ENCODE measurements around the gene AK5. TPM values are rescaled to one million over a fixed set of nuclear protein-coding genes. Genes with fewer than 3 reads are reported as not detected.

The AK5 gene
- total RNA-seq, 1 donor from 2014 or later = 1.0 TPM

DNA sequence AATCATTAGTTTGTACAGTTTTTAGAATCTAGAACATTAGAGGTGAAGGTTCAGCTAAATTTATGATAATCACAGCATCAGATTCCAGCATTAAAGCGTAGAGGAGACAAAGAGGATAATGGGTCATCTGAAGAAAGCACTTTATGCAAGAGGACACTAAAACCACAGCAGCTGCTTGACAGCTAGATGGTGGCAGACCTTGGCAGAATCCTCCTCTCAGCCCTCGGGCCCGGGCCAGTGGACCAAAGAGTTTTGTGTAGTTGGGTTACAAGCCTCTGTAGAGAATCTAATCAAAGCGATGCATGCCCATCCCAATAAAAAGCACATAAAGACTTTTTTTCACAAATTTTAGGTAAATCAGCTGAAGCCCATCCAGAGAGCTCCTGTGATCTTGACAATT, 59.4 kb downstream of the AK5 start:
- TF ChIP-seq, protein P1, sequence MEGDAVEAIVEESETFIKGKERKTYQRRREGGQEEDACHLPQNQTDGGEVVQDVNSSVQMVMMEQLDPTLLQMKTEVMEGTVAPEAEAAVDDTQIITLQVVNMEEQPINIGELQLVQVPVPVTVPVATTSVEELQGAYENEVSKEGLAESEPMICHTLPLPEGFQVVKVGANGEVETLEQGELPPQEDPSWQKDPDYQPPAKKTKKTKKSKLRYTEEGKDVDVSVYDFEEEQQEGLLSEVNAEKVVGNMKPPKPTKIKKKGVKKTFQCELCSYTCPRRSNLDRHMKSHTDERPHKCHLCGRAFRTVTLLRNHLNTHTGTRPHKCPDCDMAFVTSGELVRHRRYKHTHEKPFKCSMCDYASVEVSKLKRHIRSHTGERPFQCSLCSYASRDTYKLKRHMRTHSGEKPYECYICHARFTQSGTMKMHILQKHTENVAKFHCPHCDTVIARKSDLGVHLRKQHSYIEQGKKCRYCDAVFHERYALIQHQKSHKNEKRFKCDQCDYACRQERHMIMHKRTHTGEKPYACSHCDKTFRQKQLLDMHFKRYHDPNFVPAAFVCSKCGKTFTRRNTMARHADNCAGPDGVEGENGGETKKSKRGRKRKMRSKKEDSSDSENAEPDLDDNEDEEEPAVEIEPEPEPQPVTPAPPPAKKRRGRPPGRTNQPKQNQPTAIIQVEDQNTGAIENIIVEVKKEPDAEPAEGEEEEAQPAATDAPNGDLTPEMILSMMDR (IDR thresholded peaks at IDR 0.05) = no peak
- Histone ChIP-seq H3K36me3 (no peaks in the 10 kb centered on the region), H3K4me1 (no peaks in the 10 kb centered on the region), H3K4me3 (no peak overlapping the region), H3K27me3 (ENCODE audit: low read depth) (no peaks in the 10 kb centered on the region), H3K27ac (no peak overlapping the region), H3K9me3 (no peaks in the 10 kb centered on the region)
- ATAC-seq = no peak
- intact Hi-C loops (cut with DNase I) = no loop called here
- DNase-seq = no peak

DNA sequence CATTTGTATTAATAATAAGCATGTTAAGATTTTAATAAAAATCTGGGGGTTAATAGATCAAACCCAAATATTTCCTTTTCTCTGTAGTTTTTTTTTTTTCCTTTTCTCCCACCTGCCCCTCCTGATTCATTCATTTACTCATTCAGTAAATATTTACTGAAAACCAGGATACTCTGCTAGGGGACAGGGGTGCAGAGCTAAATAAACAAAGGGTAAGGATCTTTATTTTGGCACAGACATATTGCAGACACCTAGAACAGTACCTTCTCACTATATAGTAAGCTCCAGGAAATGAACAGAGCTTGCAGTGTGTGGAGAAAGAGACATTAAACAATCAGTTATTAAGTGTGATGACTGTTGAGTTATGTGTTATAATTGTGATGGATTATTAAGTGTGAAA, 60.9 kb downstream of the AK5 start:
- TF ChIP-seq, protein P1 (IDR thresholded peaks at IDR 0.05) = no peak
- no peak overlapping the region for H3K4me3 ChIP-seq
- DNase-seq (no peak), ATAC-seq (no peak)
- no peaks in the 10 kb centered on the region for H3K27me3 ChIP-seq (ENCODE audit: low read depth)
- H3K9me3 ChIP-seq = no peaks in the 10 kb centered on the region
- no peaks in the 10 kb centered on the region for H3K36me3 ChIP-seq
- no peaks in the 10 kb centered on the region for H3K4me1 ChIP-seq
- intact Hi-C loops (cut with DNase I) = no loop called here
- H3K27ac ChIP-seq = no peak overlapping the region

DNA sequence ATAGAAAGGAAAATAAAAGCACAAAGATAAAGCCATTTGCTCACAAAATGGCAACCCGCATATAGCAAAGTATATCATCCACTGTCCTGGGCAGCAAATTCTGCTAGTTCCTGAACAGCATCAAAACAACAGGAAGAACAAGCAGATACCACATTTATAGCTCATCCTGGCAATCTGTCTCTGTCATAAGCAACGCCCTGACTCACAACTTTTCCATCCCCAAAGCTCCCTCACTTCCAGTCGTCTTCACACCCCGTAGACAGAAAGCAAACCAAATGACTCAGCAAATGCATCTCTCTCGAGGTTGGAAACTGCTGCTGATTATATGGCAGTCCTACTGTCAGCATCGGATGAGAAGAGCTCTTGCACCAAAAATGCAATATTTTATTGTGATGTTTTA, 65.8 kb downstream of the AK5 start:
- no peak overlapping the region for H3K4me3 ChIP-seq
- H3K9me3 ChIP-seq = no peaks in the 10 kb centered on the region
- TF ChIP-seq, protein P1 (IDR thresholded peaks at IDR 0.05) = no peak
- DNase-seq = no peak
- no peaks in the 10 kb centered on the region for H3K36me3 ChIP-seq
- H3K27me3 ChIP-seq (ENCODE audit: low read depth) = no peaks in the 10 kb centered on the region
- H3K4me1 ChIP-seq = no peaks in the 10 kb centered on the region
- no peak overlapping the region for H3K27ac ChIP-seq
- intact Hi-C loops (cut with DNase I) = no loop called here
- ATAC-seq = no peak

GRCh38 chr1:77348549-77348948, 66.7 kb downstream of the AK5 start:
- H3K4me1 ChIP-seq = no peaks in the 10 kb centered on the region
- no peak for ATAC-seq
- H3K9me3 ChIP-seq = no peaks in the 10 kb centered on the region
- H3K27ac ChIP-seq = no peak overlapping the region
- H3K36me3 ChIP-seq = no peaks in the 10 kb centered on the region
- intact Hi-C loops (cut with DNase I) = no loop called here
- TF ChIP-seq, protein P1 (IDR thresholded peaks at IDR 0.05) = no peak
- no peaks in the 10 kb centered on the region for H3K27me3 ChIP-seq (ENCODE audit: low read depth)
- no peak for DNase-seq
- H3K4me3 ChIP-seq = no peak overlapping the region

GRCh38 chr1:77349275-77349674, 67.5 kb downstream of the AK5 start:
- Histone ChIP-seq H3K36me3 (no peaks in the 10 kb centered on the region), H3K9me3 (no peaks in the 10 kb centered on the region), H3K27ac (no peak overlapping the region), H3K4me3 (no peak overlapping the region), H3K27me3 (ENCODE audit: low read depth) (no peaks in the 10 kb centered on the region), H3K4me1 (no peaks in the 10 kb centered on the region)
- TF ChIP-seq, protein P1 (IDR thresholded peaks at IDR 0.05) = no peak
- DNase-seq (no peak), ATAC-seq (no peak)
- intact Hi-C loops (cut with DNase I) = no loop called here
